NAMALWA (cell line): ENCODE measurements around the gene RAPGEF1.

Experiments used
- DNase-seq: peaks from one replicate; pipeline ENCODE4 v3.0.0-alpha.2; 2015; ENCODE audit warnings: low spot score

The RAPGEF1 gene

DNA sequence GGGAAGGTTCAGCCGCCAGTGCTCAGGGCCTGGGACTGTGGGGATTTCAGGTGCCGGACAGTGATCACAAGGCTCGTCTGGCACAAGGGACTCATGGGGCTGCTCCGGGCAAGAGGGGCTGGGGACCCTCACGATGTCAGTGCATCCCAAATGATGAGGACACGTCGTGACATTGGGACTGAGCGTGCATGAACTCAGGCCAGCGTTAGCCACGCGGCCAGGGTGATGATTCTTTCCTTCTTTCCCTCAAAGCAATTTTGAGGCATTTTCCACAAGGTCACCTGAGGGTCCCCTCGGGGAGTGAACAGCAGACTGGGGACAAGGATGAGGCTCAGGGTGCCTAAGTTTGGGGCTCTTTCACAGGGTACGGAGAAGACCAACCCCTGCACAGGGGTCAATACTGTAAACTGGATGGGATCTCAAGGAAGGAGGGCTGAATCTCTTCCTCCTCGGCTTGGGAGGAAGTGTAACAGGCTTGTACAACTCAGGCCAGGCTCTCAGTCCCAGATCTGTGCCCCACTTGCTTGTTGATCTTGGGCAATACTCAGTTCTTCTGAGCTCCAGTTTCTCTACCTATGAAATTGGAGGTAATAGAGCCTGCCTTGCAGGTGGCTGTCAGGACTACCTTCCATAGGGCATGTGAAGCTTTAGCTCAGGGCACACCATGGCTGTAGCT, 116.1 kb downstream of the RAPGEF1 start:
- DNase-seq: no peak

DNA sequence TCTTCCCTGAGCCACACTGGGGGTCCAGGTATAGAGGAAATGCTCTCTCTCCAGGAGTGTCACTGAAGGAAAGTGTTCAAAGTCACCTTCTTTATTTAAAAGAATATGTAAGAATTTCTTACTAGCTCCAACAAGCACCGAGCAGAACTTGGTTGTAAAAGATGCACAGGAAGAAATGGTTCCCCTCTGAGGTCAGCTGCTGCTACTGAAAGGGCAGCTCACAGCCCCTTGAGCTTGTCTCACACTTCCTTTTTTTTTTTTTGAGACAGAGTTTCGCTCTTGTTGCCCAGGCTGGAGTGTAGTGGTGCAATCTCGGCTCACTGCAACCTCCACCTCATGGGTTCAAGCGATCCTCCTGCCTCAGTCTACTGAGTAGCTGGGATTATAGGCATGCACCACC, 117.4 kb downstream of the RAPGEF1 start:
- no peak for DNase-seq

DNA sequence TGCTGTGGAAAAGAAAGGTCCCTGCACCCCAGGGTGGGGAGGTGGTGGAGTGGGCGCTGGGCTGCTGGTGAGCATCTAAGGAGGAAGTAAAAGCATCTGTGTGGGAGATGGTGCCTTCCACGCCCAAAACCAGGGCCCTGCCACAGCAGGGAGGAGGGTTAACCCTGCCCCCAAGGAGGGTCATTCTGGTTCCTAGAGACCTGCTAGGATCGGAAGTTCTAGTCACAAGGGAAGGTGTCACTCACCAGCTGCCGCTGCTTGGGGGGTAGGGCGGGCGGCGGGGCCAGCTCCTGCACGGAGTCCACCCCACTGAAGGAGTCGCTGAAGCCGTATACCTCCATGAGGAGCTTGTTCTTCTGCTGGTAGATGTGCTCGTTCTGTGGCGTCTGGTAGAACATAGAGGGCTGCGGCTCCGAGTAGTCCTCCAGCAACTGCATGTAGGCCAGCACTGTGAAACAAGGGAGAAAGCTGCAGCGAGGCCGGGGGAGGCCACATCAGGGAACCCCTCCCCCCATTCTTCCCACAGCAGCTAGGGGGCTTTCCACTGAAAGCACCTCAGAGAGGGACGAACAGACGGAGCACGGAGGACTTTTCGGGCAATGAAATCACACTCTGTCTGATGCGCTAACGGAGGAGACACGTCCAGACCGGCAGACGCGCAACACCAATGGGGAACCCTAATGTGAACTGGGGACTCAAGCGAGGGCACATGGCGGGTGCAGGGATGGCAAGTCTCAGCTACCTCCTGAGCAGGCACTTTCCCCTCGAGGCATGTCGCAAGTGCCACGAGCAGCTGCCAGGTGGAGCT, 118.1 kb downstream of the RAPGEF1 start:
- DNase-seq: no peak

DNA sequence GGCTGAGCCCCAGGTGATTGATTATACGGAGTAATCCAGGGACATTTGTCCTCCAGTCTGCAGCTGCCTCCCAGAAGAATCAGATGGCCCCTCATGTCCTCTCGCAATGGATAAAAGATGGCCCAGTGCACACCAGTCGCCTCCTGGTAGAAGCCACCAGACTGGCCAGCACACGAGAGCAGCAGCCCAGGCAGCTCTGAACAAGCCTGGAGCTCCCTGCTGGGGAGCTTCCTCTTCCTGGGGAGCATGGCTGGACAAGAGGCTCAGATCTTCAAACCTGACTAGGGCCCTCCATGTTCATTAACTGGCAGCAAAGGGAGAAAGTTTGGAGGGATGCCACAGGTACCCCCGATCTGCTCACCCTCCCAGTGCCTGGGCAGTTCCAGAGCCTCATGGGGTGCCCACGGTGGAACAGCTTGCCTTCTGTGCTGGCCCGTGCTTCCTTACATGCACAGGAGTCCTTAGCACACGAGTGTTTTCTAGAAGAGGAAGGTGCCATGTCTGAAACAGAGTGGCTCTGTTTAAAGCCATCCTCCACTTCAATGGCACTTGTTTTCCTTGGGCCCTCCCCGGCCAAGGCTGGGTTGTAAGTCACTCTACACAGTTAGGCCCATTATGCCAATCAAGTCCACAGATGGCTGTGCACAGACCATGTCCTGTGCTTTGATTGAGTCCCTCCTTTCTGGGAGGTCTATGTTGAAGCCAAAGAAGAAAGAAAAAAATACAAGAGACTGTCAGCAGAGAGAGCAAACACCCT, 118.9 kb downstream of the RAPGEF1 start:
- DNase-seq: no peak

GRCh38 chr9:131619680-131620079, 120.2 kb downstream of the RAPGEF1 start:
- DNase-seq: no peak

GRCh38 chr9:131618785-131619184, 121.1 kb downstream of the RAPGEF1 start:
- no peak for DNase-seq

- DNase-seq: no peak
Measured at GRCh38 chr9:131618071-131618479, 121.8 kb downstream of the RAPGEF1 start.

DNA sequence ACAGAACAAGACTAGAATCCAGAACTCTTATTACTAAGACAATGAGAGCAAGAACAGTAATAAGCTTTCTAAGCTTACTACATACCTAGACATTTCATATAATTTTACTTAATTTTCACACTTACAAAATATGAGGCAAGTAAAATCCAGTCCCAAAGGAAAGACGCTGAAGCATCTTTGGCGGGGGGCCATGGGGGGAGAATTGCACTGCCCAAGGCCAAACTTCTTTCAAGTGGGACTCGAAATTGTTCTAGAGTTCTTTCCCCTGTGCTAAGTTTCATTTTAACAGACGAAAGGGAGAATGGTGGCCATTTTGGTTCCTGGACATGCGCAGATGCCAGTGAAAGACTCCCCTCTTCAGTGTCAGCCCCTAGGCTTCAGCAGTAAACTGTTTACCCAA, 122.3 kb downstream of the RAPGEF1 start:
- no peak for DNase-seq

GRCh38 chr9:131616983-131617604, 122.8 kb downstream of the RAPGEF1 start:
- DNase-seq: no peak

DNA sequence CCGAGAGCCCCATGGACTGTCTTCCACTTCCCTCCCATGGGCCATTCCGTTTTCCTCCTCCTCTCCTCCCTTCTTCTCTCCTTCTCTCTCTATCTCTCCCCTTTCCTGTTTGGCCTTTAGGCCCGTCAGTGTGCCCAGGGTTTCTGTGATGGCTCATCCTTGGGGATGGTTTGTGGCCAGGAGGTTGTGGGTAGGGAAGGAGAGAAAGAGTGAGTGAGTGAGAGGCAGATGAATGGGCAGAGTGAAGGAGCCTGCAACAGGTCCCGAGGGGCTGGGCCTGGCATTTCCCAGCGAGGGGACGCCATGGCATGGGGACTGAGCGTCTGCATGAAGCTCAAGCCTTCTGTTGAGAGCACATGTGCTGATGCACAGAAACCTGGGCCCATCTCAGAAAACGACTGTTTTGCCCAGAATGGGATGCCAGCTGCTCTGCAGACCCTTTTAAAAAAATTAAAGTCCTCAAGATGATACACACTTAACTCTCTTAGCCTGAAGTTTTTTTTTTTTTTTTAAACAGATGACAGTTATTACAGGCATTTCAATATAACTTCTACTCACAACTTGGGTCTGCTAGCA, 125.4 kb downstream of the RAPGEF1 start:
- no peak for DNase-seq

- DNase-seq: no peak
Measured at GRCh38 chr9:131613921-131614320, 126.0 kb downstream of the RAPGEF1 start.

DNA sequence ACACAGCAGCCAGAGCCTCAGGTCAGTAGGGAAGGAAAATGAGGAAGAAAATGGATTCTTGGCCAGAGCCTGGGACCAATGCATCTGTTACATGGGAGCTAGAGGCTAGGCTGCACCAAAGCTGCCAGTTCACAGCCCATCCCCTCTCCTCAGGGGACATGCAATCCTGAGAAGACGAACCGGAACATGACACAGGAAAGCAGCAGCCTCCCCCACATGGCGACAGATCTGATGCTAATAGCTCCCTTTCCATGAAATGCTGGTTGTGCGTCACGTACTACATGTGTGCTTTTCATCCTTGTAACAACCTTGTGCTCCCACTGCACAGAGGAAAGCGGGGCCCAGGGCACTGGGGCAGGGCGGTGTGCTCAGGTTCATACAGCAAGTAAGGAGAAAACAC, 127.0 kb downstream of the RAPGEF1 start:
- DNase-seq: no peak

DNA sequence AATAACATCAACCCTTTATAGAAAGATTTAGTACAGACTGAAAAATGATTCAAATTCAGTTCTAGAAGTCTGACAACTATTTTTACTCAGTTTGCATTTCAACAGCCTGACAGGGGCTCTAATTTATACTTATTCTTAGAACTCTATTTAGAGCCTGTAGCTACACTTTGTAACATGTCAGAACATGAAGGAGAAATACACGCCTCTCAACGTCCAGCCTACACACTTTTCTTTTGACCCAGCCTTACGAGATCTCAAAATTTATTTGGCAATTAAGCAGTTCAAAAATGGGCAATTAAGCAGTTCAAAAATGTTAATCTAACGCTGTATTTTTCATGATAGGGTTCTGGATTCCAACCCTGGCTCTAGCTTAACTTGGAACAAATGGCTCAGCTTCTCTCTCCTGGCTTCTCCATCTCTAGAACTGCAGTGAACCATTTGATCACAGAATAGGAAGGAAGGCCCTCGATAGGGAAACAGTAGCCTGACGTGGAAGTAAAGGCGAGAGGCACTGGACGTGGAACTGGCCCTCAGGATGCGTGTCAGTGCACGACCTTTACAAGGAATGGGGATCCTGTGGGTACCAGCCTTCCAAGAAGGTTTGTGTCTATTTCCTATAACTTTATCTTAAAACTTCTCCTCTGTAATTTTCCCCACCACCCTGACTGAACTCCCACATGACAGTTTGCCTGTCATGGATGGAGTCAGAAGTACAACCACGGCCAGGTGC, 128.1 kb downstream of the RAPGEF1 start:
- no peak for DNase-seq

DNA sequence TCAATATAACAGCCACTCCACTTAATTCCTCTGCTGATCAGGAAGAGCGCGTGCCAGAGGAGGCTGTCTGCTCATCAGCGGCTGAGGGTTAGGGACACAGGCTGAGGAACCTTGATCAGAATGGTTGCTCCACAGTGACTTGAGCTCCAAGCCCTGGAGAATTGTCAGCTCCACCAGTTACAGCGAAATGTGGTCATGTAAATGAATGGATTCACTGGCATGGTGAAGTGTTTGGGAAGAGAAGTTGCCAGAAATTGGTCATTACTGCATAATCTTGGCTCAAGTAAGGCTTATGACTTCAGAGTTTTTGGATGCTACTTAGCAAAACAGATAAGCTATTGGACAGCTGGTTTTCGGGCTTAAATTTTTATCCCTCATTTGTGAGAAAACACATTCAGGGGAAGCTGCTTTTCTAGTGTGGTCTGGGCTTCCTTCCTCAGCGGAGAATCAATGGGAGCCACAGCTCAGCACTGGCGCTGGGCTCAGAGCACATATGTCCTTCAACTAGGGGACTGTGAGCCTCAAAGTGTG, 129.6 kb downstream of the RAPGEF1 start:
- DNase-seq: no peak

- DNase-seq: no peak
Measured at GRCh38 chr9:131609099-131609830, 130.6 kb downstream of the RAPGEF1 start.

DNA sequence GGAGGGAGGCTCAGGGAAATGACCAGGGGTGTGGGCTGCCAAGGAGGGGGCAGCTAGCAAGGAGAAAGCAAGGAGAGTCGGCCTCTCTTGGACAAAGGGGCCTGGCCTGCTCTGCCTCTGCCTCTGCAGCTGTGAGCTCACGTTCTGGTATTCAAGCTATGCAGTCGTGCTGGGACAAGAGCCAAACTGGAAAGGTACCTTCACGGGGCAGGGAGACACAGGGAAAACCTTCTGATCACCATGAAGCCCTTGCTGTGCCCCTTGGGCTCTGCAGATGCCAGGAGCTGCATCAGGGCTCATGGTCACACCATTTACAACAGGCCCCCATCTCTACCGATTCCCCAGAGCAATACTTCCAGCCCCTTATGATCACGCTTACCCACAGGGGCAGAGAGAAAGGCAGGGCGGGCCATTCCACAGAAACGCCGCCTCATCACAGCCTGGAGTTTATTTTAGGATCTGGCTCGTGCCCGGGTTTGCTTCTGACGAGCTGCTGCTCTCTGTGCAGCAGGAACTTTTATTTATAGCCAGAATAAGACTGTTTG, 131.3 kb downstream of the RAPGEF1 start:
- no peak for DNase-seq

- DNase-seq: no peak
Measured at GRCh38 chr9:131607591-131607990, 132.3 kb downstream of the RAPGEF1 start.

DNA sequence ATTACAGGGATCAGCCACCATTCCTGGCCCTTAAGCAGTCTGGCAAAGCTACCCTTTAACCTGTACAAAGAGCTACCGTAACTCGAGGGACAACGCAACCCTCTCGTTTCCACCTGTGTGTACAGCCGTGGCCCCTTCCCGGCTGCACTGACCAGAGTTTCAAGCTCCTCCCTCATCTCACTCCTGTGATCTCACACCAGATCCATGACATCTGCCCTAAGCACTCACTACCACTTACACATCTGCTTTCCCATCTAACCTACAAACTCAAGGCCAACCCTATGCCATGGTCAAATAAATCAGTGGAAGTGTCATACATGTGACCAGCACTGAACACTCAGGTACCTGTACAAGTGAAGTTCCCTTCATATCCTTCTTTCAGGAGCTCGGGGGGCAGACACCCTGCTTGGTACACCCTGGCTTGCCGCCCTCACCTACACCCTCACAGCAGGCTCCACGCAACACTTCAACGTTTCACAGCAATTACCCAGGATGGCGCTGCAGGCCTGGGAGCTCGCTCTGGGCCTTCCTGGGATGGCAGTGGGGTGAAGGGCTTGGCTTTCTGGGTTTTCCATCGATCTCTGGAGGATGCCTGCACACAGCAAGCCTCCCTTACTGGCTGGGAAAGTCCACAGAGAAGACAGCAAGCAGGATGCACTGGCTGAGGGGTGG, 132.8 kb downstream of the RAPGEF1 start:
- no peak for DNase-seq

DNA sequence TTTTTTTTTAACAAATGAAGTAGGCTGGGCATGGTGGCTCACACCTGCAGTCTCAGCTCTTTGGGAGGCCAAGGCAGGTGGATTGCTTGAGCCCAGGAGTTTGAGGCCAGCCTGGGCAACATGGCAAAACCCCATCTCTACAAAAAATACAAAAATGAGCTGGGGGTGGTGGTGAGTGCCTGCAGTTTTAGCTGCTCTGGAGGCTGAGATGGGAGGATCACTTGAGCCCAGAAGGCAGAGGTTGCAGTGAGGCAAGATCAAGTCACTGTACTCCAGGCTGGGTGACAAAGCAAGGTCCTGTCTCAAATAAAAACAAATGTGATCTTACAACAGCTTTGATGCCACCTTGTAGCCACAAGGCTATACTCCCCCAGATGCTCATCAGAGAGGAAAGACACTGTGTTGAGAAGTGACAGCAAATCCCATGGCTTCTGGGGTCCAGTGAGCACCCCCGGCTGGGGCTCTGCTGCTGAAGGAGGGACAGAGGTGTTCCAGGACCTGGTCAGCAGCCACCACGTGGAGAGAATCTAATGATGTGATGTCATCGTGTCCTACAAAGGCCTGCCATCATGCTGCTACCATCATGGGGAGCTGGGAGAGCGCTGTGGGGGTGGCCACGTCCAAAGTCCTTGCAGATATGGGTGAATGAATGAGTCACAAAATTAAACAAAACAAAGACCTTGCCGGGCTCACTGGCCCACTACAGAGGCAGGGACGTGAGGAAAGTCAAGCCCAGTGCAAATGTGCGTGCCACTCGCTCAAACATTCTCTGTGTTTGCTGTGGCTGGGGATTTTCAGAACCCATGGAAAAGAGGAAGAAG, 133.9 kb downstream of the RAPGEF1 start:
- DNase-seq: no peak
